Stimulated activated CD8-positive, alpha-beta memory T cell treated with anti-CD3 and anti-CD28 coated beads, Interleukin-12 subunit alpha, Interleukin-12 subunit beta, amount 100 ng/mL, for 1 hour (primary cell): ENCODE data around the gene MRPL37.

ENCODE experiments used
- DNase-seq: peaks from one replicate; pipeline ENCODE4 v3.0.0-alpha.2; 2020; ENCODE audit warnings: low read depth

MRPL37 gene

GRCh38 chr1:54240741-54241335 is 40.9 kb downstream of the MRPL37 start:
- DNase-seq: no peak

GRCh38 chr1:54241364-54241763 is 41.4 kb downstream of the MRPL37 start:
- no peak for DNase-seq

GRCh38 chr1:54243022-54243421 is 43.1 kb downstream of the MRPL37 start:
- DNase-seq: no peak

GRCh38 chr1:54244655-54245054 is 44.7 kb downstream of the MRPL37 start:
- DNase-seq: no peak

- DNase-seq: no peak
Observed at GRCh38 chr1:54245501-54245900, 45.5 kb downstream of the MRPL37 start.

- no peak for DNase-seq
Observed at GRCh38 chr1:54246116-54246721, 46.3 kb downstream of the MRPL37 start.

- no peak for DNase-seq
Observed at GRCh38 chr1:54247863-54248515, 48.0 kb downstream of the MRPL37 start.

- no peak for DNase-seq
Observed at GRCh38 chr1:54248966-54249365, 49.0 kb downstream of the MRPL37 start.

GRCh38 chr1:54249819-54250435 is 50.0 kb downstream of the MRPL37 start:
- no peak for DNase-seq

GRCh38 chr1:54250670-54251069 is 50.7 kb downstream of the MRPL37 start:
- DNase-seq: no peak

- no peak for DNase-seq
Observed at GRCh38 chr1:54252371-54252936, 52.5 kb downstream of the MRPL37 start.

- no peak for DNase-seq
Observed at GRCh38 chr1:54253480-54253879, 53.5 kb downstream of the MRPL37 start.

GRCh38 chr1:54254055-54254454 is 54.1 kb downstream of the MRPL37 start:
- DNase-seq: no peak

- no peak for DNase-seq
Observed at GRCh38 chr1:54255026-54255702, 55.2 kb downstream of the MRPL37 start.

GRCh38 chr1:54256522-54257345 is 56.8 kb downstream of the MRPL37 start:
- DNase-seq: no peak

GRCh38 chr1:54257346-54257620 is 57.3 kb downstream of the MRPL37 start:
- DNase-seq: no peak

GRCh38 chr1:54257876-54258275 is 57.9 kb downstream of the MRPL37 start:
- no peak for DNase-seq

- no peak for DNase-seq
Observed at GRCh38 chr1:54259546-54260140, 59.7 kb downstream of the MRPL37 start.

GRCh38 chr1:54260810-54261209 is 60.8 kb downstream of the MRPL37 start:
- no peak for DNase-seq

- DNase-seq: no peak
Observed at GRCh38 chr1:54262244-54262643, 62.3 kb downstream of the MRPL37 start.

GRCh38 chr1:54263601-54264226 is 63.7 kb downstream of the MRPL37 start:
- DNase-seq: no peak
